ENCODE results near the gene RPL5.

Gene RPL5

DNA sequence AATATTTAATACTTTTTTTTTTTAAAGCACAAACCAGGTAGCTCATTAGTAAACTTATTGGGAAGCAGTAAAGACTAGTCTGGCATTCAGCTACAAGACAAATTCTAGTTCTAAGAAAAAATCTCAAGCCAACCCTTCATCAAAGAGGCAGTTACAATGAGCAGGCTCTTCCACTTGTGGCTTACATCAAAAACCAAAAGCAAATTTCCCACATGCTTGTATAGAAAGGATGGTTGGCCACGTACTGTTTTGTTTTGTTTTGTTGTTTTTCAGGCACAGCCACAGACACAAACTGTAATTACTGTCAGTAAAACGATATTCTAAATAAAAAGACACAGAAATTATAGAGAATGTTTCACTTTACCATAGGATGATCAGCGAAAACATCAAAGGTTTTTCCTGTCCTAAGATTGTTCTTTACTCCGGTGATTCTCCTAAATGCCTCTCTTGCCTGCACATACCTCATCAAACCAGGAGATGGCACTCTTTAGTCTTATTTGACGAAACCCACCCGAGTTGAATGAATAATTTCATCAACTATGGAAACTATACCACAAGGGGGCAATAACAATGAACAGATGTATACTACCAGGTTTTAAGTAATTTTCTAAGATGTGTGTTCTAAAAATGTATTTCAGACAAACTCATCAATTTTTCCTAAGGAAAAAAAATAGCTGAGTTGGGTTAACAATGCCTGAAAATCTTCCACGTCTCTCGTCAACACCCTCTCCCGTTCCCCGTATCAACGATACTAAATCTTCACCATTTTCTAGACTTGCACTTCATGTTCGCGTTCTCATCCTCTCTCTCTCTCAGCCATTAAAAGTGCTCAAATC, 26.9 kb downstream of the RPL5 start:
- peak; percentile 47 for DNase-seq

GRCh38 chr1:92859400-92860039, 27.7 kb downstream of the RPL5 start:
- DNase-seq = no peak

- no peak for DNase-seq
Measured at GRCh38 chr1:92862605-92863004, 30.8 kb downstream of the RPL5 start.

GRCh38 chr1:92864131-92864530, 32.3 kb downstream of the RPL5 start:
- DNase-seq = no peak

- DNase-seq = no peak
Measured at GRCh38 chr1:92870591-92870990, 38.8 kb downstream of the RPL5 start.

- no peak for DNase-seq
Measured at GRCh38 chr1:92872719-92873118, 40.9 kb downstream of the RPL5 start.

DNA sequence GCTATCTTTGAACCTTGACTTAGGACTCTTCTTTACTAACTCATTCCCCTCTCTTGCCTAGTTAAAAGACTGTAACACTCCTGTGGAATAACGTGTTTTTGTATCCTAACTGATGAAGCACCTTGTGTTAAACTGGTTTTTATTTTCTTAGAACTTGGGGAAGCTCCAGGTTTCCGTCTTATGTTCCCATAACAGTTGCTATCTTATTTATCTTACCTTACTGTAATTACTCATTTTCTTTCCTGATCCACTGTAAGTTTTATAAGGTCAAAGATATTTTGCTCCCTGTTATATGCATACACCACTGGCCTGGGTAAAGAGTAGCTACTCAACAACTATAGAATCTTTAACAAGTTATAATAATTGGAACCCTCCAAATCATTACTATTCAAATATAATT, 43.1 kb downstream of the RPL5 start:
- DNase-seq = no peak

GRCh38 chr1:92876351-92876750, 44.5 kb downstream of the RPL5 start:
- no peak for DNase-seq

DNA sequence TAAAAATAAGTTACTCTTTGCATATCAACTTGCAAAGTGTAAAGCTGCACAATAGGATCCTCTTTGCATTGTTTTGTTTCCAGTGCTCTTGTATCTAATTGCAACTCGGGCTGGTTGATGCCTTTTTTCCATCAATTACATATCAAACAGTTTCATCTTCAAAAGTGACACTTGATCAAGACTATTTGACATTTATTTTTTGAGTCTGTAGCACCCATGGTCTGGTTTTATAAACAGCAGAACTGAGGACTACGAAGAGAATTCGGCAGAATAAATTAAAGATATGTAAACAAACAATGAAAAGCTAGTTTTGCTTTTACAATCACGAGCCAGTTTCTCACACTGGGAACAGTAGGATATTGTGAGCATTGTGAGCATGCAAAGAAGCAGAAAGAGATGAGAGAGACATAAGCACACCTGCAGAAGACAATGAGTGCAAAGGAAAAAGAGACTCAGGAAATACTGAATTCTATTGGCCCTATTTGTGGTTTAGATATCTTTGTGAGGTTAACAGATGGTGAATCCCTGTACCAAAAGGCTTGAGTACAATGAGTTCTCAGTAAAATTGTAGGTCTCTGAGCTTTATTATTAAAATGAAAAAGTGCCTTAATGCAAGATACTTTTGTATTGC, 45.4 kb downstream of the RPL5 start:
- DNase-seq = peak; percentile 15

GRCh38 chr1:92877792-92878191, 46.0 kb downstream of the RPL5 start:
- DNase-seq = no peak

DNA sequence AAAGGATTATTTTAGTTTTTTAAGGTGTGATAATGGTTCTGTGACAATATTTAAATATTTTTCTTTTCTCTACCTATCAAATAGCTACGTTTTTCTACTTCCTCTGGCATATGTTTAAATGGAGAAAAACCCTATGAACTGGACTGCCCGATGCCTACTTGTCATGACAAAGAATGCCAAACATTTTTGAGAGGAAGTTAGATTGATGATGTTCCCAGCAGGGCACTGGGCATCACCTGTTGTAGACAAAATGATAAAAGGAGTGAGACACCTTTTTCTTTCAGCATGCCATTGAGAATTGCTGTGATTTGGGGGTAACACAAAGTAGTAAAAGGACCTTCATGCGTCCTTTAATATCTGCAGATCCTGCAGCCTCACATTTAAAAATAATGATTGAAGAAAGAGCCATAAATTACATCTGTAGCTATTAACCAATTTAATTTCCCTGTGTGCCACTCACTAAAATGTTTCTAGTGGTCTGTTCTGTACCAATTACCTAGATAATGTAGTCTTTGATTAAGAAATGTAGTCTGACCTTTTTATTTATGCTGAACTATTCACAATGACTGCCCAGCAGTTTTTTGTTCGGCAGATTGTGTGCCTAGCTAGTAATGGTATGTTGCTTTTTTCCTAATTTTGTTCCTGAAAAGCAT, 47.6 kb downstream of the RPL5 start:
- no peak for DNase-seq

- DNase-seq = no peak
Measured at GRCh38 chr1:92881391-92881790, 49.6 kb downstream of the RPL5 start.

GRCh38 chr1:92882819-92883218, 51.0 kb downstream of the RPL5 start:
- DNase-seq = no peak

DNA sequence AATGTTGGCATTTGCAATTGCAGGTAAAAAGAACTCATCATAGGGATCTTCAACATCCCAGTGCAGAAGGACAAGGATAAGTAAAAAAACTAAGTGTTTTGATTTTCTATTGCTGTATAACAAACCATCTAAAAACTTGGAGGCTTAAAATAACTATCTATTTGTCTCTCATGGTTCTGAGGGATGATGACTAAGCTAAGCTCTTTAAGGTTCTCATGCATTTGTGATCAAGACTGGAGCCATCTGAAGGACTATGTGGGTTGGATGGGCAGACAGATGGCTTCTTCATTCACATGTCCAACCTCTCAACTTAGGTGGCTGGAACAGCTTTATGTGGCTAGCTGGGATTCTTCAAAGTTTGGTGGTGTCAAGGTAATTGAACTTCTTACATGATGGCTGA, 51.5 kb downstream of the RPL5 start:
- no peak for DNase-seq

- DNase-seq = no peak
Measured at GRCh38 chr1:92884195-92884594, 52.4 kb downstream of the RPL5 start.

DNA sequence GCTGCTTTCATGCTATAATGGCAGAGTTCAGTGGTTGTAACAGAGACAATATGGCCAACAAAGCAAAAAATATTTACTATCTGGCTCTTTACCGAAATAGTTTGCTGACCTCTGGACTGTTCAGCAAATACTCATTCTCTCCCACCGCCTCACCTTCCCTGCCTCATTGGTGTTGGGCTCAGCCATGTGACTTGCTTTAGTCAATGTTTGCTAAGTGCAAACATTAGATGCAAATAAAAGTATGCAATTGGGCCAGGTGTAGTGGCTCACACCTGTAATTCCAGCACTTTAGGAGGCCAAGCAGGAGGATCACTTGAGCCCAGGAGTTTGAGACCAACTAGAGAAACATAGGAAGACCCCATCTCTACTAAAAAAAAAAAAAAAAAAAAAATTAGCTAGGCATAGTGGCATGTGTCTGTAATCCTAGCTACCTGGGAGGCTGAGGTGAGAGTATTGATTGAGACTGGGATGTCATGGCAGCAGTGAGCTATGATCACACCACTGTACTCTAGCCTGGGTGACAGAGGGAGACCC, 55.1 kb downstream of the RPL5 start:
- DNase-seq = peak; percentile 41

DNA sequence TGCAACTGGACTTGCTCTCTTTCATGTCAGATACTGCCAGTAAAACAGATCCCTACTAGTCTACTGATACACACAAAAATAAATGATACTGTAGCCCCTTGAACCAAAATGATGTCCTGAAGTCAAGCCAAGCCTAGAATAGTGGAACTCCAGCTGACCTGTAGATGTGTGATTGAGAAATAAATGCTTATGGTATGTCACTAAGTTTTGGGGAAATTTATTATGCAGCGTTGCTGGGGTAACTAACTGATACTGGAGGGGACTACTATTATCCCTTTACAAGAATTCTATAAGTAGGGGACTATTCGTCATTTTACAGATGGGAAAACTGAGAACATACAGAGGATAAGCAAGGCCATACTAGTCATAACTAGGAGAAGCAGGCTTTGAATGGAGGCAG, 55.6 kb downstream of the RPL5 start:
- DNase-seq = no peak
